ENCODE results near the gene EDIL3. TPM values are rescaled to one million over a fixed set of nuclear protein-coding genes. Genes with fewer than 3 reads are reported as not detected.

Gene EDIL3
- total and polyA plus RNA-seq, 2 of the 13 experiments (the other 11 are each of a cell fraction or from before 2014, with no cell fraction given) = 0.01 TPM; not detected in 1

GRCh38 chr5:84092738-84093137 lies 291.9 kb downstream of the EDIL3 start:
- Histone ChIP-seq H2AFZ (ENCODE audit: low read length) (no peak overlapping the region), H3K27me3 (ENCODE audit: control insufficient read depth in 1 of 2, insufficient read depth in 2 of 2, low read length in 2 of 2) (peaks cover 0 to 21% of the 10 kb centered on the region in 2 experiments; a peak in 3 of 5 replicates), H3K36me3 (replicated peaks in 1 of 2; ENCODE audit: control insufficient read depth in 1 of 2, insufficient read depth in 2 of 2, low read length in 2 of 2) (no peaks in the 10 kb centered on the region), H3K4me2 (ENCODE audit: low read depth, low read length) (no peak overlapping the region), H3K4me3 (replicated peaks in 1 of 3; ENCODE audit: insufficient read depth in 1 of 3, low read depth in 2 of 3, low read length in 3 of 3) (no peak overlapping the region), H3K79me2 (ENCODE audit: insufficient read depth, low read length) (no peaks in the 10 kb centered on the region), H3K9me3 (ENCODE audit: low read length) (peaks cover 13% of the 10 kb centered on the region; the same call in 1 of the 2 replicates), H4K20me1 (ENCODE audit: insufficient read depth, low read length) (peaks cover 4% of the 10 kb centered on the region; the same call in 1 of the 2 replicates), H3K9ac (ENCODE audit: insufficient read depth, low read depth, low read length) (no peak overlapping the region), H3K4me1 (ENCODE audit: insufficient read depth, low read length) (peaks cover 14% of the 10 kb centered on the region), H3K27ac (ENCODE audit: extremely low read length, insufficient read depth, low read length) (no peak overlapping the region)
- ChIA-PET CTCF (ENCODE audit: low intra/inter-chr PET ratio, low total read pairs) (no interaction called here), POLR2A (no interaction called here)
- WGBS (ENCODE audit: low lambda C conversion rate) = 23% methylated on average over 3 of the region's 3 CpGs
- FAIRE-seq (no peak), DNase-seq (ENCODE audit: low spot score) (no peak), ATAC-seq (no peak)
- TF ChIP-seq MIER3 (CRISPR knock-in tag; IDR thresholded peaks at IDR 0.05; ENCODE audit: borderline replicate concordance) (no peak), ZNF383 (CRISPR knock-in tag; IDR thresholded peaks at IDR 0.05; ENCODE audit: borderline replicate concordance) (no peak), ZNF670 (CRISPR knock-in tag; IDR thresholded peaks at IDR 0.05; ENCODE audit: borderline replicate concordance) (no peak), RELA (CRISPR knock-in tag; IDR thresholded peaks at IDR 0.05) (no peak), U2AF2 (IDR thresholded peaks at IDR 0.05; ENCODE audit: low read depth, low read length) (no peak), MEF2D (CRISPR knock-in tag; IDR thresholded peaks at IDR 0.05) (no peak), ZNF318 (CRISPR knock-in tag; IDR thresholded peaks at IDR 0.05) (no peak), ZSCAN21 (CRISPR knock-in tag; IDR thresholded peaks at IDR 0.05; ENCODE audit: borderline replicate concordance) (no peak), MAFG (CRISPR knock-in tag; IDR thresholded peaks at IDR 0.05) (no peak)
- no TSS peak for BruUV-seq (replicated peaks)
- intact Hi-C loops (cut with micrococcal nuclease; ENCODE audit: unreplicated experiment) (no loop called here), in situ Hi-C loops (cut with HindIII; ENCODE audit: extremely low pct_ligation_motif_present, low pct_unique_long_range_greater_than_20kb) (loop anchor here (25.0 kb wide), 1 partner anchor 380 kb away; the partner anchor contains the start of gene HAPLN1)

Data from HepG2 (cell line).